NCI-H1105 (cell line): ENCODE results near the gene TMEM240.
"Not testable (repeated sequence)": the region's sequence is repeated elsewhere in the genome, so short reads cannot be mapped to it uniquely, and the experiment has no call there.

Experiments
- DNase-seq: peaks from one replicate; lab custom pipeline; 2025; lab: John Stamatoyannopoulos, UW

The TMEM240 gene

GRCh38 chr1:1495461-1495975, 44.9 kb downstream of the TMEM240 start:
- DNase-seq, result not testable (repeated sequence)

DNA sequence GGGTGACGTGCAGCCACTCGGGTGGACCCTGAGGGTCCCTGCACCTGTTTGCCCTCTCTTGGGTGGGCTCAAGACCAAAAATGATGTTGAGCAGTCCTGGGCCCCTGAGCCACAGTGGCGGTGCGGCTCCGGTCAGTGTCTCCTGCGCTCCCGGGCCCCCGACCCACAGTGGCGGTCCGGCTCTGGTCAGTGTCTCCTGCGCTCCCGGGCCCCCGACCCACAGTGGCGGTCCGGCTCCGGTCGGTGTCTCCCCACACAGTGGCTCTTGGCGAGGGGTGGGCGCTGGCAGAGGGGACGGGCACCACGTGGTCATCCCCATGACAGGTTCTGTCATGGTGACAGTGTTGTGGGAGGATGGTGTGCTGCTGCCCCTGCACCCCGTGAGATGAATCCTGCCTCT, 46.1 kb downstream of the TMEM240 start:
- not testable (repeated sequence) for DNase-seq

DNA sequence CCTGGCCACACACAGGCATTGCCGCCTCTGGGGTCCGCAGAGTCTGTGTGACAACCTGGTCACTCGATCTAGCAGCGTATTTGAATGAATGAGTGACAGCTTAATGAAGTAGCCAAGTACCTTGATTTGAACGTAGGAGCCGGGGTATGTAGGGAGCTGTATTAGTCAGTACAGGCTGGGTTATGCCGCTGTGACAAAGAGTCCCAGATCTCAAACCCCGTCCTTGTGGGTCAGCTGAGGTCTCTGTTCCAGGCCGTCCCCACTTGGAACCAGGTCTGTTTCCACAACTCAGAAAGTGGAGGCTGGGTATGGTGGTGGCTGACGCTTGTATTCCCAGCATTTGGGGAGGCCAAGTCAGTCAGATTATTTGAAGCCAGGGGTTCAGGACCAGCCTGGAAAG, 48.8 kb downstream of the TMEM240 start:
- no peak for DNase-seq

DNA sequence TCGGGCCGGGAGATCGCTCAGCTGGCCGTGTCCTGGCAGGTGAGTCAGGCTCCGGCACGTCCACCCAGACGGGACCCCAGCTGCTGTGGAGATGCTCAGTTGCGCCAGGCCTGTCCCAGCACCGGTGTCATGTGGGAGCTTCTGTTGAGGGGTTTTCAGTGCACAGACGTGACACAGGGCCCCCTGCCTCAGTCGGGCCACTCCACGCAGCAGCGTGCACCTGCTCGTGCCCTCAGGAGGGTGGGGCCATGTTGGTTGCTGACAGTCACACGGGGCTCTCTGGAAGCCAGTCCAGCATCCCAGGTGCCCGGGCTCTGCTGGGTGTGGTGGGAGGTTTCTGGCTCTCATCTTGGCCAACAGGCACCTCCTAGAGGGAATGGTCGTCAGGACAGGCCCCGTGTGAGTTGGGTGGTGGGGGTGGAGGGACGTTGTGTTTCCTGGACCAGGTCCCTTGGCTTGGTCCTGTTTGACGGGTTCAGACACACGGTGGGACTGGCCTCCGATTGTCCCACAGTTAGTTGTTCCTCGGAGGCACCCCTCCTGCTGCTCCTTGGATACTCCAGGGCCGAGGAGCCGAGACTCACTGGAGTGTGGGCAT, 49.7 kb downstream of the TMEM240 start:
- no peak for DNase-seq

- no peak for DNase-seq
Observed at GRCh38 chr1:1489861-1490260, 50.6 kb downstream of the TMEM240 start.

DNA sequence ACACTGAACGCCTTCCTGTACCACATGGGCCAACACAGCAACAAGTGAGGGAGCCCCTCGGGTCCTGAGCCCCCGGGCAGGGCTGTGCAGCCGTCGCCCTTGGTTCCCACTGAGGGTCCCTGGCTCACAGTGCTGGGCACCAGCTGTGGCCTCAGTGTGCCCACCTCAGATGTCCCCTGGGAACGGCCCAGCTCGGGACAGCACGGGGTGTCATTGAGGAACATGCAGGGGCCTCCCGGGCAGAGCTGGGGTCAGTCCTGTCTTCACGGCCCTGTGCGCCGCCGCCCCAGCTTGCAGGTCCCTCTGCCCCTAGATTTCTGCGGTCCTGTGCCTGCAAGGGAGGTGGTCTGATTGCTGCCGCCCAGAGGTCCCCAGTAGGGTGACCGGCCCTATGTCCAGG, 51.2 kb downstream of the TMEM240 start:
- DNase-seq, result no peak

- DNase-seq, result no peak
Observed at GRCh38 chr1:1487701-1488100, 52.7 kb downstream of the TMEM240 start.

- not testable (repeated sequence) for DNase-seq
Observed at GRCh38 chr1:1485755-1486317, 54.6 kb downstream of the TMEM240 start.

GRCh38 chr1:1484976-1485750, 55.3 kb downstream of the TMEM240 start:
- DNase-seq, result not testable (repeated sequence)
